Epidermal melanocyte (primary cell): ENCODE data around the gene FIGN.

ENCODE experiments used
- DNase-seq: peaks from one replicate; pipeline ENCODE4 v3.0.0; 2011; ENCODE audit warnings: low spot score; ENCODE audit not compliant: insufficient read length

The FIGN gene

DNA sequence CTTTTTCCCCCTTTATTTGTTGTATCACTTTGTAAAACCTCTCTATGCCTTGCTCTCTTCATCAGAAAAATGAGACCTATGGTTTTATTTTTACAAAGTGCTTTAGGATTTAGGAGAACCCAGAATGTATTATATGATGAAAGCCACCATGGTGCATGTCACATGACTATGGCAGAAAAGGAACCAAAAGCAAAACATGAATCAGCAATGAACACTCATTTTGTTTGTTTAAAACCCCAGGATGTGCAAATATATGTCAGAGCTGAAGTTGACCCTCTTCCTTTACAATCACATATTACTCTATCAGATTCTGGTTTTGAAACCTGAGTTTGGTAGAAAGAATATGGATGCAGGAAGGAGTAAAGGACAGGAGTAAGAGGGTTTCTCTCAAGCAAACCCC, 70.0 kb downstream of the FIGN start:
- no peak for DNase-seq

- no peak for DNase-seq
Observed at GRCh38 chr2:163665051-163665450, 70.8 kb downstream of the FIGN start.

GRCh38 chr2:163664610-163665009, 71.2 kb downstream of the FIGN start:
- DNase-seq, result no peak

DNA sequence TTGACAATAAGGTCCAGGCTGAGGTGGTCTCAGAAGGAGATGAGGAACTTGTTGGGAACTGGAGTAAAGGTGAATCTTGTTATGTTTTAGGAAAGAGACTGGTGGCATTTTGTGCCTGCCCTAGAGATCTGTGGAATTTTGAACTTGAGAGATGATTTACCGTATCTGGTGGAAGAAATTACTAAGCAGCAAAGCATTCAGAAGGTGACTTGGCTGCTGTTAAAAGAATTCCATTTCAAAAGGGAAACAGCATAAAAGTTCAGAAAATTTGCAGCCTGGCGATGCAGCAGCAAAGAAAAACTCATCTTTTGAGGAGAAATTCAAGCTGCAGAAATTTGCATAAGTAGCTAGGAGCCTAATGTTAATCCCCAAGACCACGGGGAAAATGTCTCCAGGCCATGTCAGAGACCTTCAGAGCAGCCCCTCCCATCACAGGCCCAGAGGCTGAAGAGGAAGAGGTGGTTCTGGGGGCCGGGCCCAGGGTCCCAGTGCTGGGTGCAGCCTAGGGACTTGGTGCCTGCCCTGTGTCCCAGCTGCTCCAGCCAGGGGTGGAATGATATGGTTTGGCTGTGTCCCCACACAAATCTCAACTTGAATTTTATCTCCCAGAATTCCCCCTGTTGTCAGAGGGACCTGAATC, 73.5 kb downstream of the FIGN start:
- no peak for DNase-seq

DNA sequence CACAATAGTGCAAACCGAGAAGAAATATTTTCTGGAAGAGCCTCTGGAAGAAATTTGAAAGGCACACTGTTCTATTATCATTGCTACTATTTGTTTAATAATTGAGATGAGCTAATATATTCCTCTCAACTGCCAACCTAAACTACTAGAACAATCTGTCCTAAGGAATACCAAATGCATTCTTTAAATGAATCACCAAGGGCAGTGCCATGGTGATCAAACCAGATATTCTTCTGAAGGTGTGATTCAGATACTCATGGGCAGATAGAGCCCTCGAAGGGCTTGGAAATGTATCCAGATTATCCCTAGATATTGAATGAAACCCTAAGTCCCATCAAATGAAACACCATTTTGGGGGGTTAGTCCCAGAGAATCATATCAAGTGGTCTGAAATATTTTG, 76.6 kb downstream of the FIGN start:
- DNase-seq, result no peak

GRCh38 chr2:163658556-163658955, 77.3 kb downstream of the FIGN start:
- no peak for DNase-seq

DNA sequence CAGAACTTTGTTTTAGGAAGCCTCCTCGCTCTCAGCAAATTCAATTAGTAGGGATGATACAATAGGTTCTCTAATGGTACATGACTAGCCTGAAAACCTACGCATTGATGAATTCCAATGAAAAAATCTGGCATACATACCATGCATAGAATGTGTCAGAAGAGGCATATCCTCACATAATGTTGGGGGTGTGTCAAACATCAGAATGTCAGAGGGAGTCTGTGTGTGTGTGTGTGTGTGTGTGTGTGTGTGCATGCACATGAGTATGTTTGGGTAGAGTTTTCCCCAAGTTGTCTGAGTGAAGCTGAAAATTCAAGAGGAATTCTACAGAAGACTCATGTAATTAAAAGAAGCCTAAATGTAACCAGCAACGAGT, 78.5 kb downstream of the FIGN start:
- no peak for DNase-seq

- no peak for DNase-seq
Observed at GRCh38 chr2:163656622-163657280, 79.1 kb downstream of the FIGN start.

GRCh38 chr2:163655667-163656066, 80.1 kb downstream of the FIGN start:
- DNase-seq, result no peak

GRCh38 chr2:163652751-163653150, 83.1 kb downstream of the FIGN start:
- DNase-seq, result no peak

DNA sequence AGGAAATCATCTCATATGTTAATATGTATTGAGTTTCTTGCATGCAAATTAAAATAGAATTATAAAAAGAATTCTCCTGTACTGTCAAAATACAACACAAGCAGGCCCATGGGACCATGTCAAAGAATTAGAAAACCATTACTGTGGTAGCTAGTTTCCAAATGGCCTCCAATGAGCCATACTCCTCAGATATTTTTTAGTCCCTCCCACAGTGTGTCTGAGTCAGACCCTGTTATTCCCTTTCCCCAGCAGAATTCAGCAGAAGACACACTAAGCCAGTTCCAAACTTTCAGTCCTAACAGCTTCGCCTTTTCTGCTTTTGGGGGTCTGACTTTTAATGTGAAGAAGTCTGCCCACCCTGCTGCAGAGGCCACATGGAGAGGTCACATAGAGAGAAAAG, 86.7 kb downstream of the FIGN start:
- no peak for DNase-seq

DNA sequence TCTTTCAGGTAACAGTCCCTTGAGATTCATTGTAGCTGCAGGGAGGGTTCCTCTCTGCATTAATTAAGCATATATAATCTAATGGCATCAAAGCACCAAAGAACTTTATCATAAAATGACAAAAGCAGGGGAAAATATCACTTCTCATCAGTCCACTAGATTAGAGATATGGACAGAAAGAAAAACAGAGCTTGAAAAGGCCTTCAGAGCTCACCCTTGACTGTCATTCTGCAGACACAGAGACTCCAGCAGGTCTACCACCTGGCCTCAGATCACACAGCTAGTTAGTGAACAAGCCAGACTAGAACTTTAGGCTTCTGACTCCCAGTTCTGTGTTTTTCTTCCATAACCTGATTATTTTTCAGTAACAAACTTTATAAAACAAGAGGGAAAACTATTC, 88.5 kb downstream of the FIGN start:
- DNase-seq, result no peak

- DNase-seq, result no peak
Observed at GRCh38 chr2:163646687-163647086, 89.1 kb downstream of the FIGN start.

- no peak for DNase-seq
Observed at GRCh38 chr2:163644238-163644637, 91.6 kb downstream of the FIGN start.

- no peak for DNase-seq
Observed at GRCh38 chr2:163641986-163642385, 93.8 kb downstream of the FIGN start.

DNA sequence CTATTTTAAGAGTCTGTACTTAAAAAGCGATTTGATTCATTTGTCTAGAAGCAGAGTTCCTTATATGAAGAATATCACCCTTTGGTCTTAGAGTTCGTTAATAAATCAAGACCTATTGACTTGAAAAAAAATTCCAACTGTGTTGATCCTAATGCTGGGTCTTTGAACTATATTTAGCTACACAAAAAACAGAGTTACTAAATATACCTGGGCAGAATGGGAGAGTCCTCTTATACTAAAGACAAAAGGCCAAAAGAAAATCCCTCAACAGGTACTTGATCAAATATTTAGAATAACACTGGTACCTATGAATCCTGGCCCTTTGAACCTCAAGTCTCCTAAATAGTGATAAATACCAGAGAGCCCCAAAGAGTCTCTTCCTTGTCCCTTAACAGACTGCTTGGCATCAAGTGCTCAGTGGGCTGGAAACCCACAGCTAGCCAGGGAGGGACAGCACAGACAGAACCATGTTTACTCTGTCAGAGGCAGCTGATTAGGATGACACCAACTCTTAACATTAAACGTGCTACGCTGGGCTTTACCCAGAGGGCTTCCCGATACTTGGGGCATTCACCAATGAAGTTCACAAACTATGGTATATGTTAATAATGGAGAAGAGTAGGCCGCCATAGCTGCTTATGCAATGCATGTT, 95.1 kb downstream of the FIGN start:
- DNase-seq, result no peak

GRCh38 chr2:163637871-163638270, 97.9 kb downstream of the FIGN start:
- no peak for DNase-seq

GRCh38 chr2:163633291-163633690, 102.5 kb downstream of the FIGN start:
- DNase-seq, result no peak

DNA sequence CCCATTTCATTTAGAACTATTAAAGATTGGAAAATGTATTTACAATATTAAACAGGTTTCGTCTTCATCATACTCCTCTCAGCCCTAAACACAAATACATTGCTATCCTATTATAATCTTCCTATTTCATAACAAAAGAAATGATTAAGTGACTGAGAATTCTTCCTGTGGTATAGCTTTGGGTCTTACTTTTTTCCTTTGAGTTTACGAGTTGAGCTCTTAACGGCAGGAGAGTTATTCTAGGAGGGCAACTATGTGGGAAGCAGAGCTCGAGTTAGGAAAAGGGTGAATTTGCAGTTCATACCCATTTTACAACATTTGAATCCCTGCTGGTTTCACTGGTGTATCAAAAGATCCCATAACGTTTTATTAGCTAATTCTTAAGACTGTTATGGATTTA, 105.0 kb downstream of the FIGN start:
- DNase-seq, result no peak

DNA sequence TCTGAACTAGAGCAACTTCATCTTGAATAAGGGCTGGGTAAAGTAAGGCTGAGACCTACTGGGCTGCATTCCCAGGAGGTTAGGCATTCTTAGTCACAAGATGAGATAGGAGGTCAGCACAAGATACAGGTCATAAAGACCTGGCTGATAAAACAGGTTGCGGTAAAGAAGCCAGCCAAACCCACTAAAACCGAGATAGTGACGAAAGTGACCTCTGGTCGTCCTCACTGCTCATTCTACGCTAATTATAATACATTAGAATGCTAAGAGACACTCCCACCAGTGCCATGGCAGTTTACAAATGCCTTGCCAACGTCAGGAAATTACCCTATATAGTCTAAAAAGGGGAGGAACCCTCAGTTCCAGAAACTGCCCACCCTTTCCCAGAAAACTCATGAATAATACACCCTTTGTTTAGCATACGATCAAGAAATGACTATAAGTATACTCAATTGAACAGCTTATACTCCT, 109.1 kb downstream of the FIGN start:
- DNase-seq, result no peak

DNA sequence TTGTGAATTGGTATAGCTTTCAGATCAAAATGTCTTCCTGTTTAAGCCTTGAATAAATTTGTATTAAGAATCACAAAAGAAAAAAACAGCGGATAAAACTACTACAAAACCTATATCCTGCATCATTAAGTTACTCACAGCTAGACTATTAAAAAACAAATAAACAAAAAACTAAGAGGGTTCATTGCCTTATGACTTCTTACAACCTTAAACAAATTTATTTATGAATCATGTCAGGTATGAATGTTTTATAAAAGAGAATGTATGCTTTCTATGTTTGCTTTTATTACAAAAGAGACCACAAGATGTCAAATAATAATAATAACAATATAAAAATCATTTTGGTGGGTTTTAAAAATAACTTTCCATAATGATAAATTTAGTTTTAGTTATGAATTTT, 109.6 kb downstream of the FIGN start:
- DNase-seq, result no peak

DNA sequence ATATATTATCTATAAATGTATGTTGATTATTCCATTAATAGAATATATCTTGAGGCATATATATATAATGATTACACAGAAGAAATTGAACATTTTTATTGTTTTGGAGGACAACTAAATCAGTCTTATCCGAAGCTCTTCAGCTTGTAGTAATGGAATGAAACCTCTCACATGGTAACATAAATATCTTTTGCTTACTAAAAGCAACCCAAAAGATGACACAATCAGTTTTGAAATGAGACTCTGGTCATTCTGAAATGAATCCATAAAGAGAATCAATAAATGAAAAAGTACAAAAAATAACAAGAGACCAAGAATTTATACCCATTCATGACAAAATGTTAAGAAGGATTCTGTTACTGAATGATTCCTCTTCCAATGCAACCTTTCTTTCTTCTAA, 110.2 kb downstream of the FIGN start:
- DNase-seq, result no peak

DNA sequence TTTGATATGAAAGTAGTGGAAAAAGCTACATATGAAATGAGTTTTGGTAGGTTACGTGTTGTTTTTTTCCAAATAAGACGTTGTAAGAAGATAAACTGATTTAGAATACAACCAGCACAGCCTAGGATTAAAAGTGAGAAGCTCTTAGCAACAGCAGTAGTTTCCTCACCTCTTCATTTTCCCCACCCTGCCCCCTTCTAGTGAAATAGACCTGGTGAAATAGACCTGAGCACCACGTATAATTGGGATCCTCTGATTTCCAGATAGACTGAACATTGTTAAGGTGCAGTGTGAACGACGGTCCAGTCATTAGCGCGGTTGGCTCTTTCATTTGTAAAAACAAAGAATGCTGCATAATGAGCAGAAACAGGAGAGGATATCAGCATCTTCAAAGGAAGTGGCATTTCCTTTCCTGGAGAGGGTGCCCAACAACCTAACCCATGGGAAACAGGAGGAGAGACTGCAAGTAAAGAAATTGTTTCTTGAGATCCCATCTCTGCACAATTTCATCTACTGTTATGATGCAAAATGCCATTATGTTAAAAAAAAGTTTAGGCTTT, 114.3 kb downstream of the FIGN start:
- no peak for DNase-seq
